ENCODE measurements around the gene ZFHX2.

The ZFHX2 gene

DNA sequence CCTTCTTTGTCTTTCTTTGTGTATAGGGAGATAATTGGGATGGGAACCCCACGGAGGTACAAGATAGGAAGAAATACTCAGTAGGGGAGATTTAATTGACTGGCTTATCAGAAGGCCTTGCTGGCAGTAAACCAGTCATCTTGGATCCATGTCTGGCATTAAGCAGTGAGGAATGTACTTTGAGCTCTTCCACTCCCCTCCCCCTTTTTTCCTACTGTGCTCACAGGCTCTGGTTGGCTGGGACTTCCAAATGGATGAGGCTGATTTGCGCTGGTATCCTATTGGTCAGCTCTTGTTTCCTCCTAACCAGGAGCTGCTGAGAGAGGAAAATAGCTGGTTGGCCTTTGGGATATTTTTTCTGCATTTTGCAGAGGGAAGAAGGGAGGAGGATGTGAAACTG lies 57.3 kb downstream of the ZFHX2 start:
- no peak for ATAC-seq (ENCODE audit: low read depth)
- Histone ChIP-seq H3K27ac (ENCODE audit: poor library complexity, severe bottlenecking) (no peak overlapping the region), H3K9me3 (ENCODE audit: severe bottlenecking) (no peaks in the 10 kb centered on the region), H3K36me3 (ENCODE audit: low read depth) (no peaks in the 10 kb centered on the region), H3K4me3 (ENCODE audit: severe bottlenecking) (no peak overlapping the region), H3K27me3 (ENCODE audit: insufficient read depth, poor library complexity, severe bottlenecking) (no peaks in the 10 kb centered on the region), H3K4me1 (ENCODE audit: insufficient read depth, poor library complexity, severe bottlenecking) (no peaks in the 10 kb centered on the region)
- TF ChIP-seq, protein P1, sequence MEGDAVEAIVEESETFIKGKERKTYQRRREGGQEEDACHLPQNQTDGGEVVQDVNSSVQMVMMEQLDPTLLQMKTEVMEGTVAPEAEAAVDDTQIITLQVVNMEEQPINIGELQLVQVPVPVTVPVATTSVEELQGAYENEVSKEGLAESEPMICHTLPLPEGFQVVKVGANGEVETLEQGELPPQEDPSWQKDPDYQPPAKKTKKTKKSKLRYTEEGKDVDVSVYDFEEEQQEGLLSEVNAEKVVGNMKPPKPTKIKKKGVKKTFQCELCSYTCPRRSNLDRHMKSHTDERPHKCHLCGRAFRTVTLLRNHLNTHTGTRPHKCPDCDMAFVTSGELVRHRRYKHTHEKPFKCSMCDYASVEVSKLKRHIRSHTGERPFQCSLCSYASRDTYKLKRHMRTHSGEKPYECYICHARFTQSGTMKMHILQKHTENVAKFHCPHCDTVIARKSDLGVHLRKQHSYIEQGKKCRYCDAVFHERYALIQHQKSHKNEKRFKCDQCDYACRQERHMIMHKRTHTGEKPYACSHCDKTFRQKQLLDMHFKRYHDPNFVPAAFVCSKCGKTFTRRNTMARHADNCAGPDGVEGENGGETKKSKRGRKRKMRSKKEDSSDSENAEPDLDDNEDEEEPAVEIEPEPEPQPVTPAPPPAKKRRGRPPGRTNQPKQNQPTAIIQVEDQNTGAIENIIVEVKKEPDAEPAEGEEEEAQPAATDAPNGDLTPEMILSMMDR (IDR thresholded peaks at IDR 0.05; ENCODE audit: poor library complexity, severe bottlenecking), result no peak
- DNase-seq (ENCODE audit: low spot score), result no peak

DNA sequence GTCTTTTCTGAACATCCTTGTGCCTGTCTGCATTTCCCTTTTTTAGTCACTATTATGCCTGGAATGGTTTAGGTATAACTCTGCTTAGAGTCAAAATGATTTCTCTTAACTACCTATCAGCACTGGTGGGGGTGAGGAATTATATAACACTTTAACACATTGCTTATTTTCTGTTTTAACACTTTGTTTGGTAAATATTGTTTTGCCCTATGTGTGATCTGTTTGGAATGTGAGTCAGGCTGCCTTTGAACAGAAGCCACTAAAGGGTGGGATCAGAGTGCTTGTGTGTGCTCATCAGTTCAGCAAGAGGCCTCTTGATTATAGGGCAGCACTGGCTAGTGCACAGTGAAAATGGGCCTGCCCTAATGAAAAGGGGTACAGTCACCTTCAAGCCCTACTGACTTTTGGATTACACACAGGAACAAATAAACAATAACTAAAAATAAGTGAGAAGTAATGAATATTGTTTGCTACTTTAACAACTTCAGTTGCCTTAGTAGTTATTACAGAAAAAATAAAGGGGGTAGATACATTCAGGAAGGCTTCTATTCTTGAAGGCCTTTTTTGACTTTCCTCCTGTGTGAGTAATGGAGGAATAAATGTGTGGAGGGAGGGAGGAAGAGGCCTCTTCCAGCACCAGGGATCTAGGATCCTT lies 58.8 kb downstream of the ZFHX2 start:
- Histone ChIP-seq H3K27ac (ENCODE audit: poor library complexity, severe bottlenecking) (no peak overlapping the region), H3K4me3 (ENCODE audit: severe bottlenecking) (no peak overlapping the region), H3K4me1 (ENCODE audit: insufficient read depth, poor library complexity, severe bottlenecking) (no peaks in the 10 kb centered on the region), H3K36me3 (ENCODE audit: low read depth) (no peaks in the 10 kb centered on the region), H3K27me3 (ENCODE audit: insufficient read depth, poor library complexity, severe bottlenecking) (no peaks in the 10 kb centered on the region), H3K9me3 (ENCODE audit: severe bottlenecking) (no peaks in the 10 kb centered on the region)
- DNase-seq (ENCODE audit: low spot score), result no peak
- TF ChIP-seq, protein P1 (IDR thresholded peaks at IDR 0.05; ENCODE audit: poor library complexity, severe bottlenecking), result no peak
- ATAC-seq (ENCODE audit: low read depth), result no peak

- TF ChIP-seq, protein P1 (IDR thresholded peaks at IDR 0.05; ENCODE audit: poor library complexity, severe bottlenecking), result no peak
- no peaks in the 10 kb centered on the region for H3K36me3 ChIP-seq (ENCODE audit: low read depth)
- DNase-seq (ENCODE audit: low spot score) (no peak), ATAC-seq (ENCODE audit: low read depth) (no peak)
- H3K27me3 ChIP-seq (ENCODE audit: insufficient read depth, poor library complexity, severe bottlenecking), result no peaks in the 10 kb centered on the region
- H3K9me3 ChIP-seq (ENCODE audit: severe bottlenecking), result no peaks in the 10 kb centered on the region
- H3K27ac ChIP-seq (ENCODE audit: poor library complexity, severe bottlenecking), result no peak overlapping the region
- H3K4me3 ChIP-seq (ENCODE audit: severe bottlenecking), result no peak overlapping the region
- H3K4me1 ChIP-seq (ENCODE audit: insufficient read depth, poor library complexity, severe bottlenecking), result no peaks in the 10 kb centered on the region
Observed at GRCh38 chr14:23487216-23487615, 64.3 kb downstream of the ZFHX2 start.

- ATAC-seq (ENCODE audit: low read depth), result no peak
- Histone ChIP-seq H3K9me3 (ENCODE audit: severe bottlenecking) (no peaks in the 10 kb centered on the region), H3K4me1 (ENCODE audit: insufficient read depth, poor library complexity, severe bottlenecking) (no peaks in the 10 kb centered on the region), H3K36me3 (ENCODE audit: low read depth) (peaks cover 10% of the 10 kb centered on the region; the same call in 1 of the 2 replicates), H3K4me3 (ENCODE audit: severe bottlenecking) (no peak overlapping the region), H3K27me3 (ENCODE audit: insufficient read depth, poor library complexity, severe bottlenecking) (no peaks in the 10 kb centered on the region), H3K27ac (ENCODE audit: poor library complexity, severe bottlenecking) (no peak overlapping the region)
- TF ChIP-seq, protein P1 (IDR thresholded peaks at IDR 0.05; ENCODE audit: poor library complexity, severe bottlenecking), result no peak
- no peak for DNase-seq (ENCODE audit: low spot score)
Observed at GRCh38 chr14:23486036-23486435, 65.5 kb downstream of the ZFHX2 start.

DNA sequence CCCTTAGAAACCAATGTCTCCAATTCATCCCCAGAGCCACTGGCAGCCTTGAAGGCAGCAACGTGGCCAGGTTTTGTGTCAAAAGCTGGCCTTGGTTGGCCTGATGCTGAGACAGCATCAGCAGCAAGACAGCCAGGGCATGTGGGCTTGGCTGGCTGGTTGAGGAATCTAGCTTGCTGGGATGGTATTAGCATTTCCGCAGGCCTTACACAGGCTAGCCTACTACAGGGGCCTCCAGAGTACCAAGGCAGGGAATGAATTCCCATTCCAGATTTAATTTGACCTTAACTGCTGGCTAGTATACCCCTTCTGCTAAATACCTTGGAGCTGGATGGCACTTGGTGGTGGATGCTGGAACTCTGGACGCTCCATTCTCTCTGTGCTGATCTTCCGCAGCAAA lies 66.2 kb downstream of the ZFHX2 start:
- H3K4me1 ChIP-seq (ENCODE audit: insufficient read depth, poor library complexity, severe bottlenecking), result no peaks in the 10 kb centered on the region
- no peak for ATAC-seq (ENCODE audit: low read depth)
- no peaks in the 10 kb centered on the region for H3K9me3 ChIP-seq (ENCODE audit: severe bottlenecking)
- H3K4me3 ChIP-seq (ENCODE audit: severe bottlenecking), result no peak overlapping the region
- DNase-seq (ENCODE audit: low spot score), result no peak
- no peaks in the 10 kb centered on the region for H3K27me3 ChIP-seq (ENCODE audit: insufficient read depth, poor library complexity, severe bottlenecking)
- no peak overlapping the region for H3K27ac ChIP-seq (ENCODE audit: poor library complexity, severe bottlenecking)
- TF ChIP-seq, protein P1 (IDR thresholded peaks at IDR 0.05; ENCODE audit: poor library complexity, severe bottlenecking), result no peak
- H3K36me3 ChIP-seq (ENCODE audit: low read depth), result peaks cover 17% of the 10 kb centered on the region; the same call in 1 of the 2 replicates
